PC-9 (cell line): Measurements from ENCODE around the gene XIRP2.

Source experiments
- CTCF ChIP-seq: fragments of 200-600 bp; sonication (generic); conservative IDR thresholded peaks from 2 replicates; pipeline ENCODE4 v1.6.1; 2017; ENCODE audit warnings: mixed run types, antibody characterized with exemption, mild to moderate bottlenecking, moderate library complexity
- EZH2 ChIP-seq: fragments of 200-600 bp; sonication (generic); IDR thresholded peaks from 2 replicates; pipeline ENCODE4 v1.8.0; 2017; ENCODE audit warnings: antibody characterized with exemption, low read depth

- TF ChIP-seq CTCF (no peak), EZH2 (no peak)
Measured at GRCh38 chr2:167237478-167237877, 349.2 kb downstream of the XIRP2 start.
